HEK293 (cell line): Measurements from ENCODE around the gene CRYBB1.
A peak's percentile ranks its signal among the peaks of the same experiment; 100 is the strongest.

ENCODE experiments used
- CTCF ChIA-PET: fragments of 350-600 bp; formaldehyde crosslinking; extraction: SDS; loops from one replicate; lab custom pipeline; 2021; ENCODE audit warnings: antibody characterized with exemption; lab: Yijun Ruan, JAX
- POLR2A ChIA-PET: fragments of 300-600 bp; formaldehyde crosslinking; extraction: SDS; loops from one replicate; lab custom pipeline; 2020; ENCODE audit warnings: antibody characterized with exemption, inconsistent platforms; lab: Yijun Ruan, JAX
- H3K27ac ChIP-seq: fragments of 200-500 bp; sonication (Bioruptor generic); 2 replicates; pipeline ENCODE4 v1.5.1; 2014; ENCODE audit warnings: low read depth, low read length, control low read depth, inconsistent platforms; ENCODE audit errors: extremely low read depth
- H3K36me3 ChIP-seq, 2 experiments: fragments of 200-500 bp in 1 of 2; sonication (Bioruptor generic) in 1 of 2; 1 replicate in 1 of 2; 2 replicates in 1 of 2; pipeline ENCODE4 v1.5.1; 2014 to 2017; ENCODE audit warnings: inconsistent platforms in 2 of 2, low read length in 2 of 2; ENCODE audit not compliant: control insufficient read depth in 2 of 2, insufficient read depth in 1 of 2
- H3K4me1 ChIP-seq: fragments of 200-500 bp; sonication (Bioruptor generic); 2 replicates; pipeline ENCODE4 v1.5.1; 2014; ENCODE audit warnings: mild to moderate bottlenecking, low read length, inconsistent platforms; ENCODE audit not compliant: control insufficient read depth, insufficient read depth
- H3K4me3 ChIP-seq: 2 replicates; pipeline ENCODE4 v1.5.1; 2011; ENCODE audit warnings: low read depth, mild to moderate bottlenecking, control low read depth, low read length, moderate library complexity
- H3K9me3 ChIP-seq: fragments of 200-500 bp; sonication (Bioruptor generic); 2 replicates; pipeline ENCODE4 v1.5.1; 2014; ENCODE audit warnings: low read depth, low read length, inconsistent platforms; ENCODE audit not compliant: control insufficient read depth, insufficient read depth
- HOXC10 ChIP-seq: sonication (generic); formaldehyde crosslinking; IDR thresholded peaks from 2 replicates; pipeline ENCODE4 v1.8.1; 2023; ENCODE audit warnings: mild to moderate bottlenecking, missing genetic modification reagents
- OSR2 ChIP-seq: fragments of 450-650 bp; formaldehyde crosslinking; IDR thresholded peaks from 2 replicates; pipeline ENCODE4 v1.5.1; 2016; ENCODE audit warnings: missing biosample characterization, missing genetic modification characterization
- ZBTB1 ChIP-seq: fragments of 450-650 bp; formaldehyde crosslinking; IDR thresholded peaks from 2 replicates; pipeline ENCODE4 v1.5.1; 2016; ENCODE audit warnings: missing biosample characterization, missing genetic modification characterization
- ZFP69B ChIP-seq: fragments of 450-650 bp; formaldehyde crosslinking; IDR thresholded peaks from 2 replicates; pipeline ENCODE4 v1.5.1; 2016; ENCODE audit warnings: missing biosample characterization, missing genetic modification characterization
- ZNF132 ChIP-seq: fragments of 450-650 bp; formaldehyde crosslinking; IDR thresholded peaks from 2 replicates; pipeline ENCODE4 v1.5.1; 2017; ENCODE audit warnings: missing biosample characterization, missing genetic modification characterization, borderline replicate concordance
- ZNF175 ChIP-seq: fragments of 450-650 bp; formaldehyde crosslinking; IDR thresholded peaks from 2 replicates; pipeline ENCODE4 v1.5.1; 2016; ENCODE audit warnings: missing biosample characterization, missing genetic modification characterization
- ZNF416 ChIP-seq: fragments of 450-650 bp; formaldehyde crosslinking; IDR thresholded peaks from 2 replicates; pipeline ENCODE4 v1.5.1; 2016; ENCODE audit warnings: missing biosample characterization, missing genetic modification characterization
- ZNF514 ChIP-seq: fragments of 450-650 bp; formaldehyde crosslinking; IDR thresholded peaks from 2 replicates; pipeline ENCODE4 v1.5.1; 2016; ENCODE audit warnings: missing biosample characterization, missing genetic modification characterization
- ZNF626 ChIP-seq: fragments of 450-650 bp; sonication (Bioruptor Pico); formaldehyde crosslinking; IDR thresholded peaks from 2 replicates; pipeline ENCODE4 v1.5.1; 2018; ENCODE audit warnings: missing biosample characterization, missing genetic modification characterization, inconsistent platforms
- TF ChIP-seq, protein P1 (sequence below): IDR thresholded peaks from 2 replicates; pipeline ENCODE4 v1.6.1; 2011; ENCODE audit warnings: mild to moderate bottlenecking, low read depth, low read length, borderline replicate concordance
- TF ChIP-seq, protein P2 (sequence below): fragments of 450-650 bp; formaldehyde crosslinking; IDR thresholded peaks from 2 replicates; pipeline ENCODE4 v1.5.1; 2016; ENCODE audit warnings: missing biosample characterization, missing genetic modification characterization
- TF ChIP-seq, protein P3 (sequence below): fragments of 450-650 bp; formaldehyde crosslinking; IDR thresholded peaks from 2 replicates; pipeline ENCODE4 v1.5.1; 2016; ENCODE audit warnings: missing biosample characterization, missing genetic modification characterization

The CRYBB1 gene

DNA sequence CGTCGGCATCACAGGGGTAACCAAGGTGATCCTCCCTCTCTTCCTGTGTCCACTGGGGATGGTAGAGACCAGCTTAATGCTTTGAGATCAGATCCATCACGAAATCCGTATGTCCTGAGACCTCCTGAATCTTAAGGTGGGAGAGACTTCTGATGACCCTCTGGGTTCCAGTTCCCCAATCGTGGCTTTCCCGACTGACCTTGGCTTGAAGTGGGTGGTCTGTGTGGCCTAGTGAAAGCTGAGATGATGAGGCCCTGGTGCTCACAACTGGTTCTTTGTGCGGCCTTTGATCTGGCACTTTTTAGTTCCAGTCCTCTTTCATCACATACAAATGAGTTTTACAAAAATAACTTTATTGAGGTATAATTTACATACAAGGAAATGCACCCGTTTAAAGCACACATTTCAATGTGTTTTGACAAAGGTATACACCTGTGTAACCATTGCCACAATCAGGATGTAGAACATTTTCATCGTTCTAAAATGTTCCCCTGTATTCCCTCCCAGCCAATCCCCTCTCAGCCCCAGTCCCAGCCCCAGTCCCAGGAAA is 45.6 kb upstream of the CRYBB1 start:
- ChIA-PET CTCF (interaction anchor here (1.9 to 7.2 kb wide), 3 partner anchors 10 to 298 kb away, joined by 8 to 61 read pairs (median 30); no protein-coding TSS in a partner anchor), POLR2A (no interaction called here)

DNA sequence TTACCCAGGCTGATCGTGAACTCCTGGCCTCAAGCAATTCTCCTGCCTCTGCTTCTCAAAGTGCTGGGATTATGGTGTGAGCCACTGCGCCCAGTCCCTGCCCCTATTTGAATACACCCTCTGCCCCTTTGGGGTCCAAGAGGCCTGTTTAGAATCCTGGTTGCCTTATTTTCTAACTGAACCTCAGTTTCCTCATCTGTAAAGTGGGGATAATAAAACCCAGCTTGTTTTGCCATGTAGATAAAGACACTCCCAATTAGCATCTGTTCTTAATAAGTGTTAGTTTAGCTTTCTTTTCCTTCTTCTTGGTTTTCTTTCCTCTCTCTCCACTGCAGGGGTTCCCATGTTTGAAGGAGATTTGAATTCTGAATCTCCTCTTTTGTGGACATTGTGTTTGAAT is 44.3 kb upstream of the CRYBB1 start:
- CTCF ChIA-PET = interaction anchor here (0.6 to 7.2 kb wide), 7 partner anchors 11 to 296 kb away, joined by 3 to 61 read pairs (median 4); partner anchors contain the start of genes HPS4 and SRRD

More for the DNA sequence above, 45.6 kb upstream of the CRYBB1 start:
- Histone ChIP-seq H3K27ac (no peak overlapping the region), H3K9me3 (no peaks in the 10 kb centered on the region), H3K4me1 (no peaks in the 10 kb centered on the region)
- no peak for TF ChIP-seq ZBTB1 (tag by site-specific recombination)
- no peak for TF ChIP-seq HOXC10
- TF ChIP-seq, protein P1, sequence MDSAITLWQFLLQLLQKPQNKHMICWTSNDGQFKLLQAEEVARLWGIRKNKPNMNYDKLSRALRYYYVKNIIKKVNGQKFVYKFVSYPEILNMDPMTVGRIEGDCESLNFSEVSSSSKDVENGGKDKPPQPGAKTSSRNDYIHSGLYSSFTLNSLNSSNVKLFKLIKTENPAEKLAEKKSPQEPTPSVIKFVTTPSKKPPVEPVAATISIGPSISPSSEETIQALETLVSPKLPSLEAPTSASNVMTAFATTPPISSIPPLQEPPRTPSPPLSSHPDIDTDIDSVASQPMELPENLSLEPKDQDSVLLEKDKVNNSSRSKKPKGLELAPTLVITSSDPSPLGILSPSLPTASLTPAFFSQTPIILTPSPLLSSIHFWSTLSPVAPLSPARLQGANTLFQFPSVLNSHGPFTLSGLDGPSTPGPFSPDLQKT = no peak
- TF ChIP-seq ZNF626 (tag by site-specific recombination) = no peak
- TF ChIP-seq, all 188 proteins: peak for 0
- no peaks in the 10 kb centered on the region for H3K36me3 ChIP-seq
- H3K4me3 ChIP-seq = no peak overlapping the region

DNA sequence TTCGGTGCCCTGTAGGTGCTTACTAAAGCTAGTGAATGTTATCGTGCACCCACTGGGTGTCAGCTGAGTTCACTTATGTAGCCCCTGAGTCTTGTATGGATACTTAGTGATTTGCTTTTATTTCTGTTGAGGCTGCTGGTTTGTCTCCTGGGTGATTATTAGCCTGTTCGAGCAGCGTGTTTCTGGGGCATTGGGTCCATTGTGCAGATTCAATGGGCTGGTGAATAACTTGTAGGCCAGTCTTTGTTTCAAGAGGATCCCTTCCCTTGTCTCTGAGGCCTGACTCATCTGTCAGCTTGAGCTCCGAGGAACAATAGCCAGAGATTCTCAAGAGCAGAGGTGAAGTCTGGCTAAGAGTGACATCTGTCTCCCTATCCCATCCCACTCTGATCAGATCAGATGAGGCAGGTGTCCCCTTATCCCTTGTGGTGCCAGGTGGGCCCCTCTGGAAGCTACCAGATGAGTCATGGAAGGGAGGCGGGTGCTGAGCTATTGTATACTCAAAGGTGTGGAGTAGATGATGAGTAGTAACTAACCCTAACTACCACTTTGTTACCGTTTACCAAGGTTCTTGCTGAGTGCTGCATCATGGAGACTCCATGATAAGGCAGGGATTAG is 43.2 kb upstream of the CRYBB1 start:
- TF ChIP-seq ZNF416 (tag by site-specific recombination) (no peak), ZFP69B (peak; percentile 66; the same call in 1 of the 2 replicates)
- TF ChIP-seq, protein P2, sequence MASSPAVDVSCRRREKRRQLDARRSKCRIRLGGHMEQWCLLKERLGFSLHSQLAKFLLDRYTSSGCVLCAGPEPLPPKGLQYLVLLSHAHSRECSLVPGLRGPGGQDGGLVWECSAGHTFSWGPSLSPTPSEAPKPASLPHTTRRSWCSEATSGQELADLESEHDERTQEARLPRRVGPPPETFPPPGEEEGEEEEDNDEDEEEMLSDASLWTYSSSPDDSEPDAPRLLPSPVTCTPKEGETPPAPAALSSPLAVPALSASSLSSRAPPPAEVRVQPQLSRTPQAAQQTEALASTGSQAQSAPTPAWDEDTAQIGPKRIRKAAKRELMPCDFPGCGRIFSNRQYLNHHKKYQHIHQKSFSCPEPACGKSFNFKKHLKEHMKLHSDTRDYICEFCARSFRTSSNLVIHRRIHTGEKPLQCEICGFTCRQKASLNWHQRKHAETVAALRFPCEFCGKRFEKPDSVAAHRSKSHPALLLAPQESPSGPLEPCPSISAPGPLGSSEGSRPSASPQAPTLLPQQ (tag by site-specific recombination) = peak; percentile 80
- TF ChIP-seq, all 188 proteins: peak for 2
- no peaks in the 10 kb centered on the region for H3K36me3 ChIP-seq
- H3K27ac ChIP-seq = no peak overlapping the region
- CTCF ChIA-PET = interaction anchor here (0.6 to 7.2 kb wide), 6 partner anchors 11 to 1897 kb away, joined by 3 to 61 read pairs (median 4); no protein-coding TSS in a partner anchor
- POLR2A ChIA-PET = interaction anchor here (1.0 kb wide), 1 partner anchor 12 kb away, joined by 3 read pairs; no protein-coding TSS in a partner anchor
- H3K9me3 ChIP-seq = no peaks in the 10 kb centered on the region
- peaks cover 3% of the 10 kb centered on the region; the same call in 1 of the 2 replicates for H3K4me1 ChIP-seq
- no peak overlapping the region for H3K4me3 ChIP-seq

More for the DNA sequence above, 44.3 kb upstream of the CRYBB1 start:
- no peaks in the 10 kb centered on the region for H3K9me3 ChIP-seq
- TF ChIP-seq, protein P3, sequence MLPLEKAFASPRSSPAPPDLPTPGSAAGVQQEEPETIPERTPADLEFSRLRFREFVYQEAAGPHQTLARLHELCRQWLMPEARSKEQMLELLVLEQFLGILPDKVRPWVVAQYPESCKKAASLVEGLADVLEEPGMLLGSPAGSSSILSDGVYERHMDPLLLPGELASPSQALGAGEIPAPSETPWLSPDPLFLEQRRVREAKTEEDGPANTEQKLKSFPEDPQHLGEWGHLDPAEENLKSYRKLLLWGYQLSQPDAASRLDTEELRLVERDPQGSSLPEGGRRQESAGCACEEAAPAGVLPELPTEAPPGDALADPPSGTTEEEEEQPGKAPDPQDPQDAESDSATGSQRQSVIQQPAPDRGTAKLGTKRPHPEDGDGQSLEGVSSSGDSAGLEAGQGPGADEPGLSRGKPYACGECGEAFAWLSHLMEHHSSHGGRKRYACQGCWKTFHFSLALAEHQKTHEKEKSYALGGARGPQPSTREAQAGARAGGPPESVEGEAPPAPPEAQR = no peak
- no peak for TF ChIP-seq ZNF514 (tag by site-specific recombination)
- TF ChIP-seq OSR2 (tag by site-specific recombination) = no peak
- TF ChIP-seq ZNF132 (tag by site-specific recombination) = no peak
- TF ChIP-seq, all 188 proteins: peak for 0
- Histone ChIP-seq H3K4me3 (no peak overlapping the region), H3K27ac (no peak overlapping the region), H3K4me1 (peaks cover 3% of the 10 kb centered on the region; the same call in 1 of the 2 replicates), H3K36me3 (no peaks in the 10 kb centered on the region)
- POLR2A ChIA-PET = no interaction called here

DNA sequence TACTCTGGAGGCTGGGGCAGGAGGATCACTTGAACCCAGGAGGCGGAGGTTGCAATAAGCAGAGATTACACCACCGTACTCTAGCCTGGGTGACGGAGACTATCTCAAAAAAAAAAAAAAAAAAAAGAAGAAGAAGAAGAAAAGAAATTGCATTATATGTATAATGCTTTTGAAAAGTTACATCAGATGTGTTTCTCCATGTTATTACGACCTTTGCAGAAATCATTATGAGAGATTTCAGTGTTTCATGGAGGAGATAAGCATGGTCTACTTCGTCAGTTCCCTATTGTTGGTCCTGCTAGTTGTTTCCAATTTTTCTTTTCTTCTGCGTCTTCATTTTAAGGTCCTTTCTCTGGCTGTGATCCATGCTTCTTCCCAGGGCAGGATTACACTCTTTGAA is 42.5 kb upstream of the CRYBB1 start:
- ChIA-PET POLR2A (no interaction called here), CTCF (interaction anchor here (1.0 to 6.1 kb wide), 2 partner anchors 10 to 13 kb away, joined by 5 to 30 read pairs; no protein-coding TSS in a partner anchor)
- no peaks in the 10 kb centered on the region for H3K36me3 ChIP-seq
- H3K9me3 ChIP-seq = no peaks in the 10 kb centered on the region
- no peak overlapping the region for H3K4me3 ChIP-seq
- H3K27ac ChIP-seq = no peak overlapping the region
- H3K4me1 ChIP-seq = peaks cover 3% of the 10 kb centered on the region; the same call in 1 of the 2 replicates
- no peak for TF ChIP-seq ZNF175 (tag by site-specific recombination)
